Measurements from ENCODE around the gene TMEM132D. TPM values are rescaled to one million over a fixed set of nuclear protein-coding genes. Genes with fewer than 3 reads are reported as not detected.

The TMEM132D gene
- total and polyA plus RNA-seq, 8 donors: 0.19 to 2.8 (median 0.46) TPM

GRCh38 chr12:129599406-129599805 lies 304.4 kb downstream of the TMEM132D start:
- H3K9me3 ChIP-seq: no peaks in the 10 kb centered on the region
- no peak for DNase-seq
- FAIRE-seq: no peak
- peaks cover 0 to 5% (median 0%) of the 10 kb centered on the region in 4 donors for H3K27me3 ChIP-seq
- TF ChIP-seq, protein P1, sequence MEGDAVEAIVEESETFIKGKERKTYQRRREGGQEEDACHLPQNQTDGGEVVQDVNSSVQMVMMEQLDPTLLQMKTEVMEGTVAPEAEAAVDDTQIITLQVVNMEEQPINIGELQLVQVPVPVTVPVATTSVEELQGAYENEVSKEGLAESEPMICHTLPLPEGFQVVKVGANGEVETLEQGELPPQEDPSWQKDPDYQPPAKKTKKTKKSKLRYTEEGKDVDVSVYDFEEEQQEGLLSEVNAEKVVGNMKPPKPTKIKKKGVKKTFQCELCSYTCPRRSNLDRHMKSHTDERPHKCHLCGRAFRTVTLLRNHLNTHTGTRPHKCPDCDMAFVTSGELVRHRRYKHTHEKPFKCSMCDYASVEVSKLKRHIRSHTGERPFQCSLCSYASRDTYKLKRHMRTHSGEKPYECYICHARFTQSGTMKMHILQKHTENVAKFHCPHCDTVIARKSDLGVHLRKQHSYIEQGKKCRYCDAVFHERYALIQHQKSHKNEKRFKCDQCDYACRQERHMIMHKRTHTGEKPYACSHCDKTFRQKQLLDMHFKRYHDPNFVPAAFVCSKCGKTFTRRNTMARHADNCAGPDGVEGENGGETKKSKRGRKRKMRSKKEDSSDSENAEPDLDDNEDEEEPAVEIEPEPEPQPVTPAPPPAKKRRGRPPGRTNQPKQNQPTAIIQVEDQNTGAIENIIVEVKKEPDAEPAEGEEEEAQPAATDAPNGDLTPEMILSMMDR (IDR thresholded peaks at IDR 0.05): no peak
- H3K4me3 ChIP-seq: no peak overlapping the region
- intact Hi-C loops (cut with DNase I): no loop called here
- WGBS, 2 donors: 20 to 26% methylated on average over 1 of the region's 1 CpG
- no peaks in the 10 kb centered on the region for H3K4me1 ChIP-seq
- no peak overlapping the region for H3K27ac ChIP-seq
- ATAC-seq: no peak
- no peaks in the 10 kb centered on the region for H3K36me3 ChIP-seq

DNA sequence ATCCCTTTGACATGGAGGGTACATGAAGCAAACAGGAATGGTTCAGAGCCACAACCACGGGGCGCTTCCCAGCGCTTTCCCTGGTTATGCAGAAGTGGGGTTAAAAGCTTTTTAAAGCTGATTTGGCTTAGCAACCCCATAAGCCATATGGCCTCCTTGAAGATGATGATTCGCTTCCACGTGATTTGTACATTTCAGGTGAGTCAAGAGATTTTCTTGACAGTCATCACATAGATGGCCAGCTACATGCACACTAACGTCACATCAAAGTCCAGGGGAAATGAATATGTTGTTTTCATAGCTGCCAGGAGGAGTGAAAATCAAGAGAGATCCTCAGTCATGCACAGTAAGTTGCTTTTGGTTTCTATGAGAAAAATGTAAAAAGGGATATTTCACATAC lies 309.7 kb downstream of the TMEM132D start:
- peaks cover 0 to 5% (median 0%) of the 10 kb centered on the region in 4 donors for H3K27me3 ChIP-seq
- intact Hi-C loops (cut with DNase I): no loop called here
- H3K4me1 ChIP-seq: no peaks in the 10 kb centered on the region
- WGBS, 2 donors: 42 to 48% methylated on average over 6 of the region's 6 CpGs
- ATAC-seq: peak in 1 of 4 donors; percentile 37
- no peak overlapping the region for H3K27ac ChIP-seq
- DNase-seq: no peak
- TF ChIP-seq, protein P1 (IDR thresholded peaks at IDR 0.05): no peak
- H3K9me3 ChIP-seq: no peaks in the 10 kb centered on the region
- H3K36me3 ChIP-seq: no peaks in the 10 kb centered on the region
- FAIRE-seq: no peak
- H3K4me3 ChIP-seq: no peak overlapping the region

- intact Hi-C loops (cut with DNase I): no loop called here
- peaks cover 0 to 5% (median 0%) of the 10 kb centered on the region in 4 donors for H3K27me3 ChIP-seq
- ATAC-seq (no peak), DNase-seq (no peak), FAIRE-seq (no peak)
- TF ChIP-seq, protein P1 (IDR thresholded peaks at IDR 0.05): no peak
- H3K36me3 ChIP-seq: no peaks in the 10 kb centered on the region
- H3K4me1 ChIP-seq: no peaks in the 10 kb centered on the region
- H3K4me3 ChIP-seq: no peak overlapping the region
- no peaks in the 10 kb centered on the region for H3K9me3 ChIP-seq
- 34 to 45% methylated on average over 2 of the region's 2 CpGs for WGBS, 2 donors
- H3K27ac ChIP-seq: no peak overlapping the region
Observed at GRCh38 chr12:129592449-129592848, 311.4 kb downstream of the TMEM132D start.

DNA sequence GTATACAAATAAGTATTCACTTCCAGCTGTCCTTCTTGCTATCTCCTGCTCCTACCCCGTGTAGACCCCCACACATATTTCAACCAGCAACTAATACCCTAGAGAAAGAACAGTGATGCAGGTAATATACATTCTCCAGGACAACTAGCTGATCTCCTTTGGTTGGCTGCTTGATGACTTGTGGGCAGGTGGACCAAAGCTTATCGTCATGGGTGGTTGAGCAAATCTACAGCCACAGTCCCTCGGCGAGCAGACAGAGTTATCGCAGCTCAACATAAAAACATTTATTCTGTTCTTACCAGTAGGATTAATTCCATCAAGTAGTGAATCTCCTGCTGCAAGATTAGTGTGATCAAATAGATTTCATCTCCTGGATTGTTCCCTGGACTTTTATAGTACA lies 314.3 kb downstream of the TMEM132D start:
- no peak overlapping the region for H3K27ac ChIP-seq
- no peaks in the 10 kb centered on the region for H3K27me3 ChIP-seq
- no peaks in the 10 kb centered on the region for H3K36me3 ChIP-seq
- FAIRE-seq (no peak), ATAC-seq (no peak), DNase-seq (no peak)
- intact Hi-C loops (cut with DNase I): no loop called here
- no peaks in the 10 kb centered on the region for H3K9me3 ChIP-seq
- H3K4me3 ChIP-seq: no peak overlapping the region
- TF ChIP-seq, protein P1 (IDR thresholded peaks at IDR 0.05): no peak
- no peaks in the 10 kb centered on the region for H3K4me1 ChIP-seq
- 65 to 82% methylated on average over 5 of the region's 5 CpGs for WGBS, 2 donors

- Histone ChIP-seq H3K4me1 (no peaks in the 10 kb centered on the region), H3K27ac (no peak overlapping the region), H3K9me3 (no peaks in the 10 kb centered on the region), H3K4me3 (no peak overlapping the region), H3K36me3 (no peaks in the 10 kb centered on the region), H3K27me3 (no peaks in the 10 kb centered on the region)
- no peak for DNase-seq
- 69 to 73% methylated on average over 4 of the region's 4 CpGs for WGBS, 2 donors
- no peak for FAIRE-seq
- intact Hi-C loops (cut with DNase I): no loop called here
- no peak for ATAC-seq
- TF ChIP-seq, protein P1 (IDR thresholded peaks at IDR 0.05): no peak
Observed at GRCh38 chr12:129588142-129588541, 315.7 kb downstream of the TMEM132D start.
